Placental epithelial cell (primary cell): ENCODE measurements around the gene ANKS4B. TPM values are rescaled to one million over a fixed set of nuclear protein-coding genes. Genes with fewer than 3 reads are reported as not detected.

Source experiments
- total RNA-seq: library from RNA; depleted of rRNA; stranded (reverse); fragments of >200 nt; gene quantifications from 2 replicates; pipeline ENCODE4 v1.2.3, GENCODE V29; 2012

The ANKS4B gene
- not detected in 2 replicates for total RNA-seq

DNA sequence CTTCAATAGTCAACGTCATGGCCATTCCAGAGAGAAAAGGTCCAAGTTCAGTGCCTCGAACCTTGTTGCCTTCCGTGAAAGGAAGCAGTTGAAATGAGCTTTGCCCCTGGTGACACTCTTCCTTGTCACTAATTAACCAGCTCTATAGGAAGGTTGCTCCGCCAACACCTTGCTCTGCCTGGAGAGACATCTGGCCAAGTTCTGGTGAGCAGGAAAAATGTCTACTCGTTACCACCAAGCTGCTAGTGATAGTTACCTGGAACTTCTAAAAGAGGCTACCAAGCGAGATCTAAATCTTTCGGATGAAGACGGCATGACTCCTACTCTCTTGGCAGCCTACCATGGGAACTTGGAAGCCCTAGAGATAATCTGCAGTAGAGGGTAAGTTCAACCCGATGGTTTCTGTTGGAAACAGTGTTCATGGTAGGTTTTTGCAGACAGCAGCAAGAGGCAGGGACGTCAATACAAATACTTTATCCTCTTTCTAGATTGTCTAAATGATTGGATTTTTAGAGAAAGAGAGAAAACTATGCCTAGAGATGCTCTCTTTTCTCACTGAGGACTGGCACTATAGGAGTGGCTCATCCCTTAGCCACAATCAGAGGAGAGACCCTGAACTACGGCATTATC lies at the start of gene ANKS4B:
Gene ANKS4B (plus strand): TSS at position 179 of the 630 bp plus-strand sequence. CDS start 39 bp downstream, at position 218.

GRCh38 chr16:21211486-21211885 lies 22.0 kb upstream of the ANKS4B start, which contains the start of gene ZP2:
Gene ZP2 (minus strand): TSS chr16:21211574. CDS start chr16:21211547, 27 bp downstream.

GRCh38 chr16:21277927-21278706 lies 44.6 kb downstream of the ANKS4B start, which contains the start of gene CRYM:
Gene CRYM (minus strand): TSS chr16:21278290. CDS start chr16:21278251, 39 bp downstream.

Other genes starting within 250 kb of the ANKS4B start
- gene DNAH3, start 82.9 kb upstream of the ANKS4B start, total RNA-seq = 0.11 TPM in 1 of 2 replicates, not detected in the other
- 68.2 and 124 TPM in 2 replicates for gene LDAF1, start 75.0 kb upstream of the ANKS4B start, total RNA-seq
- gene ZP2, start 22.1 kb upstream of the ANKS4B start, total RNA-seq = not detected in 2 replicates
- gene CRYM, start 44.6 kb downstream of the ANKS4B start, total RNA-seq = not detected in 2 replicates